Measurements from ENCODE around the gene ABCD2. TPM values are rescaled to one million over a fixed set of nuclear protein-coding genes. Genes with fewer than 3 reads are reported as not detected.
"Not testable (repeated sequence)": the region's sequence is repeated elsewhere in the genome, so short reads cannot be mapped to it uniquely, and the experiment has no call there.

Gene ABCD2
- total RNA-seq, 4 donors from 2014 or later = 0.33 to 0.81 (median 0.63) TPM

- no peaks in the 10 kb centered on the region for H3K4me1 ChIP-seq
- H3K9me3 ChIP-seq = no peaks in the 10 kb centered on the region
- no peak overlapping the region for H3K4me3 ChIP-seq (replicated peaks in 1 of 3)
- intact Hi-C loops (cut with DNase I) = no loop called here
- H3K27me3 ChIP-seq = no peaks in the 10 kb centered on the region
- H3K36me3 ChIP-seq = no peaks in the 10 kb centered on the region
- TF ChIP-seq CTCF (IDR thresholded peaks at IDR 0.05) (no peak), POLR2A (IDR thresholded peaks at IDR 0.05) (no peak)
- no peak for DNase-seq
- H3K27ac ChIP-seq = no peak overlapping the region
These were observed 85.7 kb downstream of the ABCD2 start for GRCh38 chr12:39533951-39534350.

GRCh38 chr12:39532448-39532847, 87.2 kb downstream of the ABCD2 start:
- Histone ChIP-seq H3K27me3 (no peaks in the 10 kb centered on the region), H3K4me3 (replicated peaks in 1 of 3) (no peak overlapping the region), H3K27ac (no peak overlapping the region), H3K9me3 (no peaks in the 10 kb centered on the region), H3K4me1 (no peaks in the 10 kb centered on the region), H3K36me3 (no peaks in the 10 kb centered on the region)
- intact Hi-C loops (cut with DNase I) = no loop called here
- WGBS, 2 donors = 82 to 89% methylated on average over 4 of the region's 4 CpGs
- no peak for TF ChIP-seq POLR2A (IDR thresholded peaks at IDR 0.05)
- no peak for TF ChIP-seq CTCF (IDR thresholded peaks at IDR 0.05)
- no peak for DNase-seq

GRCh38 chr12:39526974-39527373, 92.6 kb downstream of the ABCD2 start:
- Histone ChIP-seq H3K36me3 (no peaks in the 10 kb centered on the region), H3K4me1 (no peaks in the 10 kb centered on the region), H3K27ac (no peak overlapping the region), H3K27me3 (no peaks in the 10 kb centered on the region), H3K9me3 (no peaks in the 10 kb centered on the region), H3K4me3 (replicated peaks in 1 of 3) (no peak overlapping the region)
- no peak for TF ChIP-seq POLR2A (IDR thresholded peaks at IDR 0.05)
- no peak for TF ChIP-seq CTCF (IDR thresholded peaks at IDR 0.05)
- intact Hi-C loops (cut with DNase I) = no loop called here
- DNase-seq = no peak
- 89 to 95% methylated on average over 2 of the region's 2 CpGs for WGBS, 2 donors

GRCh38 chr12:39522167-39522566, 97.4 kb downstream of the ABCD2 start:
- H3K4me3 ChIP-seq (replicated peaks in 1 of 3); H3K36me3 ChIP-seq; H3K9me3 ChIP-seq; DNase-seq; H3K27ac ChIP-seq; H3K27me3 ChIP-seq; H3K4me1 ChIP-seq; intact Hi-C loops (cut with DNase I): not testable (repeated sequence)

GRCh38 chr12:39510001-39510400, 109.6 kb downstream of the ABCD2 start:
- TF ChIP-seq POLR2A (IDR thresholded peaks at IDR 0.05) = no peak
- no peak for TF ChIP-seq CTCF (IDR thresholded peaks at IDR 0.05)
- H3K9me3 ChIP-seq = no peaks in the 10 kb centered on the region
- H3K4me1 ChIP-seq = no peaks in the 10 kb centered on the region
- no peaks in the 10 kb centered on the region for H3K36me3 ChIP-seq
- no peak overlapping the region for H3K4me3 ChIP-seq (replicated peaks in 1 of 3)
- no peak for DNase-seq
- 83 to 100% methylated on average over 1 of the region's 1 CpG for WGBS, 2 donors
- H3K27me3 ChIP-seq = no peaks in the 10 kb centered on the region
- H3K27ac ChIP-seq = no peak overlapping the region
- intact Hi-C loops (cut with DNase I) = no loop called here

- TF ChIP-seq POLR2A (IDR thresholded peaks at IDR 0.05) (no peak), CTCF (IDR thresholded peaks at IDR 0.05) (no peak)
- Histone ChIP-seq H3K4me3 (replicated peaks in 1 of 3) (no peak overlapping the region), H3K9me3 (no peaks in the 10 kb centered on the region), H3K27me3 (no peaks in the 10 kb centered on the region), H3K4me1 (no peaks in the 10 kb centered on the region), H3K27ac (no peak overlapping the region), H3K36me3 (no peaks in the 10 kb centered on the region)
- DNase-seq = no peak
- intact Hi-C loops (cut with DNase I) = no loop called here
These were observed 114.0 kb downstream of the ABCD2 start for GRCh38 chr12:39505554-39505953.

Measured in thyroid gland (tissue), 4 donors.